Measurements from ENCODE around the gene RMDN2. TPM values are rescaled to one million over a fixed set of nuclear protein-coding genes. Genes with fewer than 3 reads are reported as not detected.

The RMDN2 gene
- total and polyA plus RNA-seq, 2 experiments from 2014 or later, result 3.4 to 3.6 TPM

- TF ChIP-seq REST (IDR thresholded peaks at IDR 0.05; ENCODE audit: unreplicated experiment) (no peak), STAT1 (IDR thresholded peaks at IDR 0.05; ENCODE audit: unreplicated experiment) (no peak), EZH2 (IDR thresholded peaks at IDR 0.05; ENCODE audit: low read depth, unreplicated experiment) (no peak), POLR2AphosphoS5 (IDR thresholded peaks at IDR 0.05; ENCODE audit: low read depth) (no peak), CTCF (conservative IDR thresholded peaks at IDR 0.05; ENCODE audit: low read depth in 2 of 2) (no peak)
Measured at GRCh38 chr2:37944268-37944667, 19.2 kb downstream of the RMDN2 start (continued).

GRCh38 chr2:37947306-37947705 is 22.2 kb downstream of the RMDN2 start:
- Histone ChIP-seq H3K27ac (ENCODE audit: low read depth) (no peak overlapping the region), H3K4me2 (no peak overlapping the region), H3K27me3 (ENCODE audit: insufficient read depth) (no peaks in the 10 kb centered on the region), H3K4me1 (ENCODE audit: insufficient read depth) (no peaks in the 10 kb centered on the region), H3K4me3 (no peak overlapping the region), H2AFZ (no peak overlapping the region), H4K20me1 (replicated peaks; ENCODE audit: insufficient read depth) (no peaks in the 10 kb centered on the region), H3K79me2 (replicated peaks; ENCODE audit: insufficient read depth) (no peaks in the 10 kb centered on the region), H3K9me2 (ENCODE audit: insufficient read depth) (no peaks in the 10 kb centered on the region), H3K36me3 (ENCODE audit: insufficient read depth) (no peaks in the 10 kb centered on the region), H3F3A (replicated peaks; ENCODE audit: low read depth) (no peaks in the 10 kb centered on the region)
- no peaks in the 10 kb centered on the region for H3K36me3 Mint-ChIP-seq (ENCODE audit: low read depth)
- no peaks in the 10 kb centered on the region; the same call in 2 of the 3 replicates for H3K4me1 Mint-ChIP-seq
- H3K27ac Mint-ChIP-seq, result no peak overlapping the region
- ATAC-seq, result no peak
- no peaks in the 10 kb centered on the region for H3K27me3 Mint-ChIP-seq (ENCODE audit: insufficient read depth, low read depth, poor library complexity)
- H3K4me3 Mint-ChIP-seq, result no peak overlapping the region
- no peak for DNase-seq (ENCODE audit: low spot score)
- H3K9me3 Mint-ChIP-seq, result no peaks in the 10 kb centered on the region
- TF ChIP-seq NANOG (IDR thresholded peaks at IDR 0.05; ENCODE audit: borderline replicate concordance) (no peak), CTCF (conservative IDR thresholded peaks at IDR 0.05; ENCODE audit: low read depth in 2 of 2) (no peak), REST (IDR thresholded peaks at IDR 0.05; ENCODE audit: unreplicated experiment) (no peak), ZNF462 (CRISPR knock-in tag; IDR thresholded peaks at IDR 0.05) (no peak)

Measured in GM23338 (cell line).